Measurements from ENCODE around the gene POLK. TPM values are rescaled to one million over a fixed set of nuclear protein-coding genes. Genes with fewer than 3 reads are reported as not detected.

POLK gene
- total and polyA plus RNA-seq, 2 of the 13 experiments (the other 11 are each of a cell fraction or from before 2014, with no cell fraction given): 8.6 to 11.7 TPM

DNA sequence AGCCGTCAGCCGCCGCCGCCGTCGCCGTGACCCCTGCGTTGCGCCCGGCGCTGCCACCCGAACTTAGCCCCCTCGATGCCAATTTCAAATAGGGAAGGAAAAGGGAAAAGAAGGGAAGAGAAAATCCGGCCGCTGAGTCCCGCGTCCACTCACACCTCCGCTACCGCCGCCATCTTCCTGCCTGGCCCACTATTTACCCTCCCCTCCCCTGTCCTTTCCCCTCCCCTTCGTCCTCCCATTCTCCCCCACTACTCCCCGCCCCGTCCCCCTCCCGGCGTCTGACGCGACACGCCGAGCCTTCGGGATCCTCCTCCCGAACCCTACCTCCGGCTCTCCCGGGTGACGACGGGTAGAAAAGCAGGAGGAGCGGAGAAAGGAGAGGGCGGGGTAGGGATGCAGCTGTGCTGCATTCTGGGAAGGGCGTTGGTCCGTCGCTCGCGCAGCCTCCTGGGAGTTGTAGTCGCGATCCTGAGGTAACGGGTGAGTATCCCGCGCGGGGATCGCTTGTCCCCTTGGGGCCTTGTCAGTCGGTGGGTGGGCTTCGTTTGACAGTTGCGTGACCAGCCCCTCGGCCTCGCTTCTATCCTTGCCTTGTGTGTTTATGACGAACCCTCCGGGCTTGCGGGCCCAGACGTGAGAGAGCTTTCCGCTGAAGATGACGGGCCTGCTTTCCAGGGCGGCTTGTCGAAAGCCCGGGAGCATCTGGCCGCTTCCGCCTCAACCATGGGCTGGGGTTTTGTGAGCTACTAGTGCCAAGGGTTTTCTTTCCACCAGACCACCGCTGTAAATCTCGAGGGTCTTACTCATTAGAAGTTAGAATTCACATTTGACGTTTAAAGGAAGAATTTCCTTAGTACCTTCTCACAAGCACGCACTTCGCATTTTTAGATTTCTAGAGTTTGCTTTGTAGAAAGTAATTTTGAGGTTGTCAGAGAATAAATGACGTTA, at the start of gene POLK, which contains the start of gene CERT1 (continued):
- TF ChIP-seq, protein P1, sequence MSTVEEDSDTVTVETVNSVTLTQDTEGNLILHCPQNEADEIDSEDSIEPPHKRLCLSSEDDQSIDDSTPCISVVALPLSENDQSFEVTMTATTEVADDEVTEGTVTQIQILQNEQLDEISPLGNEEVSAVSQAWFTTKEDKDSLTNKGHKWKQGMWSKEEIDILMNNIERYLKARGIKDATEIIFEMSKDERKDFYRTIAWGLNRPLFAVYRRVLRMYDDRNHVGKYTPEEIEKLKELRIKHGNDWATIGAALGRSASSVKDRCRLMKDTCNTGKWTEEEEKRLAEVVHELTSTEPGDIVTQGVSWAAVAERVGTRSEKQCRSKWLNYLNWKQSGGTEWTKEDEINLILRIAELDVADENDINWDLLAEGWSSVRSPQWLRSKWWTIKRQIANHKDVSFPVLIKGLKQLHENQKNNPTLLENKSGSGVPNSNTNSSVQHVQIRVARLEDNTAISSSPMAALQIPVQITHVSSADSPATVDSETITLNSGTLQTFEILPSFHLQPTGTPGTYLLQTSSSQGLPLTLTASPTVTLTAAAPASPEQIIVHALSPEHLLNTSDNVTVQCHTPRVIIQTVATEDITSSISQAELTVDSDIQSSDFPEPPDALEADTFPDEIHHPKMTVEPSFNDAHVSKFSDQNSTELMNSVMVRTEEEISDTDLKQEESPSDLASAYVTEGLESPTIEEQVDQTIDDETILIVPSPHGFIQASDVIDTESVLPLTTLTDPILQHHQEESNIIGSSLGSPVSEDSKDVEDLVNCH (CRISPR knock-in tag; IDR thresholded peaks at IDR 0.05): no peak
- TF ChIP-seq NR2F1 (CRISPR knock-in tag; IDR thresholded peaks at IDR 0.05) (no peak), PBX3 (CRISPR knock-in tag; IDR thresholded peaks at IDR 0.05; ENCODE audit: borderline replicate concordance) (no peak), MATR3 (CRISPR knock-in tag; IDR thresholded peaks at IDR 0.05) (no peak), ZBTB7A (CRISPR knock-in tag; IDR thresholded peaks at IDR 0.05) (no peak), SKI (IDR thresholded peaks at IDR 0.05; ENCODE audit: partially characterized antibody) (peak; percentile 41), RFX5 (IDR thresholded peaks at IDR 0.05; ENCODE audit: low read depth, low read length) (no peak), MLXIP (CRISPR knock-in tag; IDR thresholded peaks at IDR 0.05; ENCODE audit: borderline replicate concordance) (no peak), ZFY (CRISPR knock-in tag; IDR thresholded peaks at IDR 0.05) (peak; percentile 99), JDP2 (CRISPR knock-in tag; IDR thresholded peaks at IDR 0.05; ENCODE audit: borderline replicate concordance) (no peak), ZC3H4 (CRISPR knock-in tag; IDR thresholded peaks at IDR 0.05; ENCODE audit: borderline replicate concordance) (no peak), KAT2B (IDR thresholded peaks at IDR 0.05; ENCODE audit: borderline replicate concordance, low read depth, low read length) (no peak), NR2F6 (IDR thresholded peaks at IDR 0.05) (no peak), NR2F6 (CRISPR knock-in tag; IDR thresholded peaks at IDR 0.05) (no peak), ZNF772 (CRISPR knock-in tag; IDR thresholded peaks at IDR 0.05) (peak; percentile 82; the same call in 1 of the 2 replicates), CENPBD1 (CRISPR knock-in tag; IDR thresholded peaks at IDR 0.05; ENCODE audit: borderline replicate concordance, low read depth) (no peak; the same call in 1 of the 2 replicates), U2AF1 (optimal IDR thresholded peaks at IDR 0.05; ENCODE audit: low read depth, low read length) (no peak), RARA (CRISPR knock-in tag; IDR thresholded peaks at IDR 0.05) (no peak; the same call in 1 of the 2 replicates)
- TF ChIP-seq, protein P2, sequence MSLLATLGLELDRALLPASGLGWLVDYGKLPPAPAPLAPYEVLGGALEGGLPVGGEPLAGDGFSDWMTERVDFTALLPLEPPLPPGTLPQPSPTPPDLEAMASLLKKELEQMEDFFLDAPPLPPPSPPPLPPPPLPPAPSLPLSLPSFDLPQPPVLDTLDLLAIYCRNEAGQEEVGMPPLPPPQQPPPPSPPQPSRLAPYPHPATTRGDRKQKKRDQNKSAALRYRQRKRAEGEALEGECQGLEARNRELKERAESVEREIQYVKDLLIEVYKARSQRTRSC (CRISPR knock-in tag; IDR thresholded peaks at IDR 0.05; ENCODE audit: low read depth): no peak
- TF ChIP-seq, protein P3, sequence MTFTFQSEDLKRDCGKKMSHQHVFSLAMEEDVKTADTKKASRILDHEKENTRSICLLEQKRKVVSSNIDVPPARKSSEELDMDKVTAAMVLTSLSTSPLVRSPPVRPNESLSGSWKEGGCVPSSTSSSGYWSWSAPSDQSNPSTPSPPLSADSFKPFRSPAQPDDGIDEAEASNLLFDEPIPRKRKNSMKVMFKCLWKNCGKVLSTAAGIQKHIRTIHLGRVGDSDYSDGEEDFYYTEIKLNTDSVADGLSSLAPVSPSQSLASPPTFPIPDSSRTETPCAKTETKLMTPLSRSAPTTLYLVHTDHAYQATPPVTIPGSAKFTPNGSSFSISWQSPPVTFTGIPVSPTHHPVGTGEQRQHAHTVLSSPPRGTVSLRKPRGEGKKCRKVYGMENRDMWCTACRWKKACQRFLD (CRISPR knock-in tag; IDR thresholded peaks at IDR 0.05; ENCODE audit: borderline replicate concordance): no peak; the same call in 1 of the 2 replicates
